ENCODE results near the gene RHBDD2.

The RHBDD2 gene

GRCh38 chr7:75884476-75884875 is 5.6 kb downstream of the RHBDD2 start:
- Histone ChIP-seq H3K36me3 (replicated peaks; ENCODE audit: insufficient read depth, low read length) (0 out of 2 replicates have a peak, but pooled peaks cover 8% of the 10 kb centered on the region), H4K20me1 (ENCODE audit: insufficient read depth, low read length) (no peaks in the 10 kb centered on the region)
- no peak for DNase-seq

DNA sequence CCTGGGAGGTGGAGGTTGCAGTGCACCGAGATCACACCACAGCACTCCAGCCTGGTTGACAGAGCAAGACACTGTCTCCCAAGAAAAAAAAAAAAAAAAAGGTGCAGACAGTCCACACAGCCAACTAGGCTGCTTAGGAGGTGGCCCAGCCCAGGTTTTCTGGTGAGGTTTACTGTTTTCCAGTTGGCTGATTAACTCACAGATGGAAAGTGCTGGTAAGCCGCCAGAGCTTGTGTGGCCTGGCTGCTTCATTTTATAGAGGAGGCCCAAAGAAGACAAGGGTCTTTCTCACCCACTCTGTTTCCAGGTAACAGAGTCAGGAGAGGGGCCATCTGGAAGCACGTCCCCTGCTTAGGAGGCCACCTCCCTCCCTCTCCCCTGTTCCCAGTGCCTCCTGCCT is 6.2 kb downstream of the RHBDD2 start:
- Histone ChIP-seq H3K27me3 (replicated peaks; ENCODE audit: insufficient read depth, low read length) (no peaks in the 10 kb centered on the region), H3F3A (ENCODE audit: insufficient read depth, low read length) (no peaks in the 10 kb centered on the region), H3K27ac (ENCODE audit: low read length) (no peak overlapping the region), H3K36me3 (replicated peaks; ENCODE audit: insufficient read depth, low read length) (0 out of 2 replicates have a peak, but pooled peaks cover 8% of the 10 kb centered on the region), H2AFZ (ENCODE audit: low read length) (no peak overlapping the region), H3K4me2 (ENCODE audit: low read depth, low read length) (no peak overlapping the region), H3K9ac (ENCODE audit: low read length) (no peak overlapping the region), H3K79me2 (ENCODE audit: low read length) (peaks cover 27% of the 10 kb centered on the region), H4K20me1 (ENCODE audit: insufficient read depth, low read length) (no peaks in the 10 kb centered on the region), H3K9me3 (replicated peaks; ENCODE audit: insufficient read depth, low read length) (no peaks in the 10 kb centered on the region), H3K4me3 (ENCODE audit: low read length) (no peak overlapping the region), H3K4me1 (ENCODE audit: low read length) (peaks cover 3% of the 10 kb centered on the region), H3K9me2 (replicated peaks; ENCODE audit: insufficient read depth, low read length) (no peaks in the 10 kb centered on the region)
- no peak for TF ChIP-seq EZH2 (optimal IDR thresholded peaks at IDR 0.05; ENCODE audit: low read depth, low read length)
- no peak for TF ChIP-seq CTCF (IDR thresholded peaks at IDR 0.05; ENCODE audit: low read length)
- no peak for TF ChIP-seq EZH2phosphoT487 (IDR thresholded peaks at IDR 0.05; ENCODE audit: low read length)
- DNase-seq, result no peak

More at GRCh38 chr7:75884476-75884875, 5.6 kb downstream of the RHBDD2 start:
- H3K4me3 ChIP-seq (ENCODE audit: low read length), result no peak overlapping the region
- H3K9me2 ChIP-seq (replicated peaks; ENCODE audit: insufficient read depth, low read length), result no peaks in the 10 kb centered on the region
- H2AFZ ChIP-seq (ENCODE audit: low read length), result no peak overlapping the region
- no peak overlapping the region for H3K9ac ChIP-seq (ENCODE audit: low read length)
- TF ChIP-seq CTCF (IDR thresholded peaks at IDR 0.05; ENCODE audit: low read length) (no peak), EZH2 (optimal IDR thresholded peaks at IDR 0.05; ENCODE audit: low read depth, low read length) (no peak), EZH2phosphoT487 (IDR thresholded peaks at IDR 0.05; ENCODE audit: low read length) (no peak)
- no peak overlapping the region for H3K4me2 ChIP-seq (ENCODE audit: low read depth, low read length)
- H3K4me1 ChIP-seq (ENCODE audit: low read length), result peaks cover 6% of the 10 kb centered on the region
- H3F3A ChIP-seq (ENCODE audit: insufficient read depth, low read length), result no peaks in the 10 kb centered on the region
- no peaks in the 10 kb centered on the region for H3K27me3 ChIP-seq (replicated peaks; ENCODE audit: insufficient read depth, low read length)
- H3K27ac ChIP-seq (ENCODE audit: low read length), result no peak overlapping the region
- H3K9me3 ChIP-seq (replicated peaks; ENCODE audit: insufficient read depth, low read length), result no peaks in the 10 kb centered on the region
- peaks cover 32% of the 10 kb centered on the region for H3K79me2 ChIP-seq (ENCODE audit: low read length)

- Histone ChIP-seq H4K20me1 (ENCODE audit: insufficient read depth, low read length) (no peaks in the 10 kb centered on the region), H3F3A (ENCODE audit: insufficient read depth, low read length) (no peaks in the 10 kb centered on the region), H3K9me3 (replicated peaks; ENCODE audit: insufficient read depth, low read length) (no peaks in the 10 kb centered on the region), H3K9me2 (replicated peaks; ENCODE audit: insufficient read depth, low read length) (no peaks in the 10 kb centered on the region), H3K9ac (ENCODE audit: low read length) (no peak overlapping the region), H3K36me3 (replicated peaks; ENCODE audit: insufficient read depth, low read length) (no peaks in the 10 kb centered on the region), H2AFZ (ENCODE audit: low read length) (no peak overlapping the region), H3K79me2 (ENCODE audit: low read length) (peaks cover 3% of the 10 kb centered on the region), H3K27ac (ENCODE audit: low read length) (no peak overlapping the region), H3K4me3 (ENCODE audit: low read length) (no peak overlapping the region), H3K27me3 (replicated peaks; ENCODE audit: insufficient read depth, low read length) (no peaks in the 10 kb centered on the region), H3K4me2 (ENCODE audit: low read depth, low read length) (no peak overlapping the region), H3K4me1 (ENCODE audit: low read length) (no peaks in the 10 kb centered on the region)
- TF ChIP-seq EZH2 (optimal IDR thresholded peaks at IDR 0.05; ENCODE audit: low read depth, low read length) (no peak), EZH2phosphoT487 (IDR thresholded peaks at IDR 0.05; ENCODE audit: low read length) (no peak)
- DNase-seq, result no peak
These were observed 9.0 kb downstream of the RHBDD2 start for GRCh38 chr7:75887669-75888369.

All from MM.1S (cell line).